T-helper 17 cell (primary cell): ENCODE results near the gene MAP1A. TPM values are rescaled to one million over a fixed set of nuclear protein-coding genes. Genes with fewer than 3 reads are reported as not detected.
"Not testable (repeated sequence)": the region's sequence is repeated elsewhere in the genome, so short reads cannot be mapped to it uniquely, and the experiment has no call there.

Experiments
- ATAC-seq: fragments of 150-1000 bp; cut with Tn5 transposase; 2 replicates; pipeline ENCODE4 v1.10.0; 2021; ENCODE audit warnings: mild to moderate bottlenecking, moderate library complexity
- DNase-seq, 3 donors: peaks; one replicate each; pipeline versions ENCODE4 v3.0.0 to v3.0.0-alpha.2; 2020 to 2021
- H3K9me3 ChIP-seq: one replicate; pipeline ENCODE4 v1.7.0; 2013; ENCODE audit warnings: low read length, mild to moderate bottlenecking; ENCODE audit not compliant: control insufficient read depth, poor library complexity, severe bottlenecking
- H3K27ac Mint-ChIP-seq: one replicate; pipeline ENCODE4 v1.8.0; 2022; ENCODE audit warnings: mild to moderate bottlenecking, moderate library complexity, mixed read lengths
- H3K27me3 Mint-ChIP-seq: one replicate; pipeline ENCODE4 v1.8.0; 2022; ENCODE audit warnings: mixed read lengths
- H3K36me3 Mint-ChIP-seq: one replicate; pipeline ENCODE4 v1.8.0; 2022; ENCODE audit warnings: low read depth, mixed read lengths
- H3K4me1 Mint-ChIP-seq: one replicate; pipeline ENCODE4 v1.8.0; 2022; ENCODE audit warnings: mild to moderate bottlenecking, mixed read lengths
- H3K4me3 Mint-ChIP-seq: one replicate; pipeline ENCODE4 v1.8.0; 2022; ENCODE audit warnings: mild to moderate bottlenecking, moderate library complexity, mixed read lengths
- total RNA-seq, 4 donors: library from RNA in 2 of 4; stranded (reverse) in 2 of 4; gene quantifications; one replicate each; pipeline ENCODE4 v1.2.3 and lab custom pipeline; 2022 to 2026

The MAP1A gene
- total RNA-seq, 2 donors from 2014 or later: 5.3 to 16.0 TPM

DNA sequence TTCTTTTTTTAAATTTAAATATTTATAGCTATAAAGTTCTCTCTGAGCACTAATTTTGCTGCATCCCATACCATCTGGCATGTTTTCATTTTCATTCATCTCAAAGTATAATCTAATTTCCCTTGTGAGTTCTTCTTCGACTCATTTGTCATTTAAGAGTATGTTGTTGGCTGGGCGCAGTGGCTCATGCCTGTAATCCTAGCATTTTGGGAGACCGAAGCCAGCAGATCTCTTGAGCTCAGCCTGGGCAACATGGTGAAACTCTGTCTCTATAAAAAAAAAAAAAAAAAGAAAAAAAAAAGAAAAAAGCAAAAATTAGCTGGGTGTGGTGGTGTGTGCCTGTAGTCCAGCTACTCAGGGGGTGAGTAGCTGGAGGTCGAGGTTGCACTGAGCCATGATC, 34.8 kb downstream of the MAP1A start:
- ATAC-seq (no peak), DNase-seq (no peak)
- peaks cover 2% of the 10 kb centered on the region for H3K4me1 Mint-ChIP-seq
- H3K9me3 ChIP-seq: no peaks in the 10 kb centered on the region
- peaks cover 3% of the 10 kb centered on the region for H3K36me3 Mint-ChIP-seq
- H3K4me3 Mint-ChIP-seq: no peak overlapping the region
- no peaks in the 10 kb centered on the region for H3K27me3 Mint-ChIP-seq
- H3K27ac Mint-ChIP-seq: no peak overlapping the region

GRCh38 chr15:43552986-43553385, 35.6 kb downstream of the MAP1A start:
- H3K27ac Mint-ChIP-seq: no peak overlapping the region
- ATAC-seq: no peak
- H3K27me3 Mint-ChIP-seq: no peaks in the 10 kb centered on the region
- H3K9me3 ChIP-seq: no peaks in the 10 kb centered on the region
- peaks cover 5% of the 10 kb centered on the region for H3K36me3 Mint-ChIP-seq
- H3K4me3 Mint-ChIP-seq: no peak overlapping the region
- peaks cover 2% of the 10 kb centered on the region for H3K4me1 Mint-ChIP-seq
- no peak for DNase-seq

- H3K27ac Mint-ChIP-seq, ATAC-seq, H3K27me3 Mint-ChIP-seq, H3K9me3 ChIP-seq, H3K4me1 Mint-ChIP-seq, H3K36me3 Mint-ChIP-seq, H3K4me3 Mint-ChIP-seq, DNase-seq: not testable (repeated sequence)
Measured at GRCh38 chr15:43562753-43563152, 45.3 kb downstream of the MAP1A start.

GRCh38 chr15:43563793-43564192, 46.4 kb downstream of the MAP1A start:
- not testable (repeated sequence) for H3K4me3 Mint-ChIP-seq, H3K27ac Mint-ChIP-seq, ATAC-seq, H3K27me3 Mint-ChIP-seq, H3K4me1 Mint-ChIP-seq, DNase-seq, H3K36me3 Mint-ChIP-seq, H3K9me3 ChIP-seq

- not testable (repeated sequence) for H3K9me3 ChIP-seq, H3K36me3 Mint-ChIP-seq, ATAC-seq, H3K4me1 Mint-ChIP-seq, DNase-seq, H3K4me3 Mint-ChIP-seq, H3K27me3 Mint-ChIP-seq, H3K27ac Mint-ChIP-seq
Measured at GRCh38 chr15:43566615-43567014, 49.2 kb downstream of the MAP1A start.

GRCh38 chr15:43574607-43575006, 57.2 kb downstream of the MAP1A start:
- H3K4me3 Mint-ChIP-seq, H3K36me3 Mint-ChIP-seq, H3K27me3 Mint-ChIP-seq, ATAC-seq, H3K27ac Mint-ChIP-seq, DNase-seq, H3K4me1 Mint-ChIP-seq, H3K9me3 ChIP-seq: not testable (repeated sequence)

Other genes starting within 250 kb of the MAP1A start
- not detected for gene TGM7, start 215.4 kb upstream of the MAP1A start, total RNA-seq
- 1 to 10 TPM; 9.0 to 9.4 TPM for gene LCMT2, start 187.0 kb upstream of the MAP1A start, total RNA-seq
- 10 to 100 TPM; 12.5 to 15.9 TPM for gene ZSCAN29, start 146.6 kb upstream of the MAP1A start, total RNA-seq
- gene TUBGCP4, start 146.5 kb upstream of the MAP1A start, total RNA-seq: 10 to 100 TPM; 11.0 to 13.1 TPM
- 10 to 100 TPM; 48.0 to 51.6 TPM for gene TP53BP1, start 24.5 kb upstream of the MAP1A start, total RNA-seq
- 10 to 100 TPM; 25.6 to 35.5 TPM for gene PPIP5K1, start 72.6 kb downstream of the MAP1A start, total RNA-seq
- not detected for gene CKMT1B, start 76.4 kb downstream of the MAP1A start, total RNA-seq
- gene STRC, start 101.2 kb downstream of the MAP1A start, total RNA-seq: 1 to 10 TPM; 1.8 TPM
- 1 to 10 TPM; 5.4 to 7.8 TPM for gene CATSPER2, start 131.2 kb downstream of the MAP1A start, total RNA-seq
- gene CKMT1A, start 176.3 kb downstream of the MAP1A start, total RNA-seq: not detected
- gene PDIA3, start 228.8 kb downstream of the MAP1A start, total RNA-seq: 100 to 1,000 TPM; 168 to 170 TPM